ENCODE data around the gene CDK16. TPM values are rescaled to one million over a fixed set of nuclear protein-coding genes. Genes with fewer than 3 reads are reported as not detected.

Gene CDK16
- total and polyA plus RNA-seq, 2 of the 13 experiments (the other 11 are each of a cell fraction or from before 2014, with no cell fraction given): 64.5 to 225 TPM

- no peak for TF ChIP-seq ZNF362 (CRISPR knock-in tag; IDR thresholded peaks at IDR 0.05; ENCODE audit: borderline replicate concordance)
- TF ChIP-seq HOXA9 (CRISPR knock-in tag; IDR thresholded peaks at IDR 0.05; ENCODE audit: borderline replicate concordance): no peak
These were observed 4.4 kb downstream of the CDK16 start (continued) for GRCh38 chrX:47222751-47223350.

- no peak for FAIRE-seq
- intact Hi-C loops (cut with micrococcal nuclease; ENCODE audit: unreplicated experiment) (loop anchor here (2.0 kb wide), 1 partner anchor 63 kb away; no protein-coding TSS in a partner anchor), in situ Hi-C loops (cut with HindIII; ENCODE audit: extremely low pct_ligation_motif_present, low pct_unique_long_range_greater_than_20kb) (no loop called here)
- Histone ChIP-seq H4K20me1 (ENCODE audit: insufficient read depth, low read length) (peaks cover 24% of the 10 kb centered on the region), H3K9ac (ENCODE audit: insufficient read depth, low read depth, low read length) (no peak overlapping the region), H3K4me3 (replicated peaks in 1 of 3; ENCODE audit: insufficient read depth in 1 of 3, low read depth in 2 of 3, low read length in 3 of 3) (no peak overlapping the region), H3K79me2 (ENCODE audit: insufficient read depth, low read length) (peaks cover 35% of the 10 kb centered on the region), H3K4me1 (ENCODE audit: insufficient read depth, low read length) (peaks cover 20% of the 10 kb centered on the region), H2AFZ (ENCODE audit: low read length) (no peak overlapping the region), H3K4me2 (ENCODE audit: low read depth, low read length) (no peak overlapping the region), H3K9me3 (ENCODE audit: low read length) (no peaks in the 10 kb centered on the region), H3K27ac (ENCODE audit: extremely low read length, insufficient read depth, low read length) (no peak overlapping the region), H3K36me3 (replicated peaks in 1 of 2; ENCODE audit: control insufficient read depth in 1 of 2, insufficient read depth in 2 of 2, low read length in 2 of 2) (peaks cover 11 to 41% of the 10 kb centered on the region in 2 experiments; a peak in 4 of 5 replicates), H3K27me3 (ENCODE audit: control insufficient read depth in 1 of 2, insufficient read depth in 2 of 2, low read length in 2 of 2) (no peaks in the 10 kb centered on the region)
- ChIA-PET CTCF (ENCODE audit: low intra/inter-chr PET ratio, low total read pairs) (no interaction called here), POLR2A (no interaction called here)
- DNase-seq (ENCODE audit: low spot score): no peak
- BruUV-seq (replicated peaks): no TSS peak
- 99% methylated on average over 4 of the region's 13 CpGs for WGBS (ENCODE audit: low lambda C conversion rate)
- ATAC-seq: no peak
- TF ChIP-seq RBFOX2 (IDR thresholded peaks at IDR 0.05; ENCODE audit: low read depth, low read length): 0 out of 2 replicates have a peak, but pooled peaks have one; percentile 25
- TF ChIP-seq CERS6 (CRISPR knock-in tag; IDR thresholded peaks at IDR 0.05): no peak
These were observed 5.2 kb downstream of the CDK16 start for GRCh38 chrX:47223476-47224250.

Data from HepG2 (cell line).